Prostate gland (tissue), 2 donors: Measurements from ENCODE around the gene LRP11. TPM values are rescaled to one million over a fixed set of nuclear protein-coding genes. Genes with fewer than 3 reads are reported as not detected.

Experiments used
- DNase-seq: peaks from one replicate; pipeline ENCODE4 v3.0.0-alpha.2; 2019; ENCODE audit warnings: low spot score
- H3K27ac ChIP-seq, 2 donors: fragments of 200-600 bp; sonication (generic); 2 replicates each; pipeline ENCODE4 v1.5.1; 2017 to 2019
- H3K27me3 ChIP-seq: fragments of 200-600 bp; sonication (generic); replicated peaks from 2 replicates; pipeline ENCODE4 v1.5.1; 2019; ENCODE audit not compliant: insufficient read depth
- H3K36me3 ChIP-seq, 2 donors: fragments of 200-600 bp; sonication (generic); 1 replicate in 1 of 2; 2 replicates in 1 of 2; pipeline versions ENCODE4 v1.5.1 to v1.8.1; 2017 to 2019
- H3K4me1 ChIP-seq: fragments of 200-600 bp; sonication (generic); replicated peaks from 2 replicates; pipeline ENCODE4 v1.5.1; 2019
- H3K4me3 ChIP-seq, 2 donors: fragments of 200-600 bp; sonication (generic); 2 replicates each; pipeline ENCODE4 v1.5.1; 2017 to 2019
- H3K9me3 ChIP-seq: fragments of 200-600 bp; sonication (generic); 2 replicates; pipeline ENCODE4 v1.5.1; 2017
- CTCF ChIP-seq, 4 experiments: fragments of 200-600 bp in 2 of 4; fragments of 450-650 bp in 2 of 4; sonication (generic) in 2 of 4; IDR thresholded peaks; 1 replicate in 3 of 4; 2 replicates in 1 of 4; pipeline ENCODE4 v1.5.1; 2016 to 2019; ENCODE audit warnings: antibody characterized with exemption in 4 of 4, mild to moderate bottlenecking in 2 of 4, moderate library complexity in 2 of 4
- POLR2A ChIP-seq: fragments of 450-650 bp; IDR thresholded peaks from one replicate; pipeline ENCODE4 v1.6.1; 2016; ENCODE audit warnings: antibody characterized with exemption, mild to moderate bottlenecking
- POLR2AphosphoS5 ChIP-seq: sonication (generic); formaldehyde crosslinking; IDR thresholded peaks from one replicate; pipeline ENCODE4 v1.6.1; 2017; ENCODE audit warnings: antibody characterized with exemption
- WGBS: methylation state at CpG from one replicate; pipeline ENCODE4 v1.1.5; 2018; 5-methylcytosine and 5-hydroxymethylcytosine counted together
- intact Hi-C: fragments of 100-400 bp; cut with DNase I; formaldehyde crosslinking; loops from one replicate; pipeline ENCODE4 v1.14.2; 2022
- total RNA-seq, 2 donors: library from RNA; depleted of rRNA; stranded (reverse); fragments of >200 nt; gene quantifications; one replicate each; pipeline ENCODE4 v1.1.0, GENCODE V29; 2016

Gene LRP11
- total RNA-seq, 2 donors from 2014 or later, result 52.7 to 76.3 TPM

- Histone ChIP-seq H3K4me3 (no peak overlapping the region), H3K27me3 (no peaks in the 10 kb centered on the region), H3K4me1 (no peaks in the 10 kb centered on the region), H3K9me3 (no peaks in the 10 kb centered on the region), H3K27ac (no peak overlapping the region), H3K36me3 (no peaks in the 10 kb centered on the region)
- intact Hi-C loops, result no loop called here
- DNase-seq, result no peak
- WGBS, result 33% methylated on average over 11 of the region's 11 CpGs
- TF ChIP-seq POLR2AphosphoS5 (no peak), CTCF (IDR thresholded peaks at IDR 0.05) (no peak), POLR2A (no peak)
Measured at GRCh38 chr6:149884215-149884614, 20.1 kb upstream of the LRP11 start.

GRCh38 chr6:149881860-149882259, 17.7 kb upstream of the LRP11 start:
- 90% methylated on average over 2 of the region's 2 CpGs for WGBS
- Histone ChIP-seq H3K4me3 (no peak overlapping the region), H3K27ac (no peak overlapping the region), H3K36me3 (no peaks in the 10 kb centered on the region), H3K27me3 (no peaks in the 10 kb centered on the region), H3K9me3 (no peaks in the 10 kb centered on the region), H3K4me1 (no peaks in the 10 kb centered on the region)
- intact Hi-C loops, result no loop called here
- no peak for DNase-seq
- TF ChIP-seq POLR2A (no peak), POLR2AphosphoS5 (no peak), CTCF (IDR thresholded peaks at IDR 0.05) (no peak)

- TF ChIP-seq CTCF (IDR thresholded peaks at IDR 0.05) (no peak), POLR2AphosphoS5 (no peak), POLR2A (no peak)
- no peak overlapping the region for H3K4me3 ChIP-seq
- no peak overlapping the region for H3K27ac ChIP-seq
- H3K4me1 ChIP-seq, result no peaks in the 10 kb centered on the region
- H3K36me3 ChIP-seq, result no peaks in the 10 kb centered on the region
- H3K27me3 ChIP-seq, result no peaks in the 10 kb centered on the region
- H3K9me3 ChIP-seq, result no peaks in the 10 kb centered on the region
- intact Hi-C loops, result no loop called here
- DNase-seq, result no peak
- 88% methylated on average over 10 of the region's 10 CpGs for WGBS
Measured at GRCh38 chr6:149881066-149881766, 17.1 kb upstream of the LRP11 start.

- no peaks in the 10 kb centered on the region for H3K36me3 ChIP-seq
- no peaks in the 10 kb centered on the region for H3K4me1 ChIP-seq
- TF ChIP-seq CTCF (IDR thresholded peaks at IDR 0.05) (no peak), POLR2A (no peak), POLR2AphosphoS5 (no peak)
- no peaks in the 10 kb centered on the region for H3K9me3 ChIP-seq
- no peaks in the 10 kb centered on the region for H3K27me3 ChIP-seq
- H3K27ac ChIP-seq, result no peak overlapping the region
- WGBS, result 88% methylated on average over 1 of the region's 1 CpG
- intact Hi-C loops, result no loop called here
- DNase-seq, result no peak
- no peak overlapping the region for H3K4me3 ChIP-seq
Measured at GRCh38 chr6:149877659-149878058, 13.5 kb upstream of the LRP11 start.

GRCh38 chr6:149876241-149876933, 12.2 kb upstream of the LRP11 start:
- TF ChIP-seq CTCF (IDR thresholded peaks at IDR 0.05) (no peak), POLR2AphosphoS5 (no peak), POLR2A (no peak)
- DNase-seq, result no peak
- intact Hi-C loops, result no loop called here
- Histone ChIP-seq H3K36me3 (no peaks in the 10 kb centered on the region), H3K27me3 (no peaks in the 10 kb centered on the region), H3K4me1 (no peaks in the 10 kb centered on the region), H3K27ac (no peak overlapping the region), H3K9me3 (no peaks in the 10 kb centered on the region), H3K4me3 (no peak overlapping the region)
- whole genome bisulfite sequencing, result 70% methylated on average over 3 of the region's 3 CpGs
